DOHH2 (cell line): ENCODE data around the gene ACD.

Experiments used
- H3F3A ChIP-seq: fragments of 200-600 bp; sonication (generic), shearing (Covaris generic); 2 replicates; pipeline ENCODE4 v1.6.0; 2016; ENCODE audit warnings: antibody characterized with exemption, mild to moderate bottlenecking; ENCODE audit not compliant: control insufficient read depth, insufficient read depth
- H3K27ac ChIP-seq: fragments of 200-600 bp; sonication (generic); 2 replicates; pipeline ENCODE4 v1.5.1; 2014; ENCODE audit warnings: low read depth, mild to moderate bottlenecking, low read length, moderate library complexity
- H3K27me3 ChIP-seq: fragments of 200-600 bp; sonication (generic); 2 replicates; pipeline ENCODE4 v1.6.1; 2014; ENCODE audit warnings: mild to moderate bottlenecking, low read length, mixed read lengths; ENCODE audit not compliant: control insufficient read depth
- H3K36me3 ChIP-seq: fragments of 200-600 bp; sonication (generic); 2 replicates; pipeline ENCODE4 v1.6.1; 2014; ENCODE audit warnings: mild to moderate bottlenecking, low read length, moderate library complexity, mixed read lengths; ENCODE audit not compliant: control insufficient read depth
- H3K4me1 ChIP-seq: fragments of 200-600 bp; sonication (generic); 2 replicates; pipeline ENCODE4 v1.6.1; 2014; ENCODE audit warnings: mild to moderate bottlenecking, low read length, mixed read lengths; ENCODE audit not compliant: control insufficient read depth
- H3K4me2 ChIP-seq: fragments of 200-600 bp; sonication (generic); 2 replicates; pipeline ENCODE4 v1.6.0; 2014; ENCODE audit warnings: mild to moderate bottlenecking, low read length, moderate library complexity
- H3K4me3 ChIP-seq: fragments of 200-600 bp; sonication (generic); 2 replicates; pipeline ENCODE4 v1.5.1; 2014; ENCODE audit warnings: mild to moderate bottlenecking, low read length, mixed read lengths
- H3K79me2 ChIP-seq: fragments of 200-600 bp; sonication (generic); 2 replicates; pipeline ENCODE4 v1.6.1; 2014; ENCODE audit warnings: mild to moderate bottlenecking, low read length, mixed read lengths; ENCODE audit not compliant: control insufficient read depth
- H3K9me2 ChIP-seq: fragments of 200-600 bp; sonication (generic); replicated peaks from 2 replicates; pipeline ENCODE4 v1.6.1; 2014; ENCODE audit warnings: mild to moderate bottlenecking, low read length, mixed read lengths; ENCODE audit not compliant: control insufficient read depth
- H3K9me3 ChIP-seq: fragments of 200-600 bp; sonication (generic); 2 replicates; pipeline ENCODE4 v1.6.1; 2014; ENCODE audit warnings: antibody characterized with exemption, low read length, mixed read lengths; ENCODE audit not compliant: control insufficient read depth, insufficient read depth
- H4K20me1 ChIP-seq: fragments of 200-600 bp; sonication (generic); 2 replicates; pipeline ENCODE4 v1.6.0; 2014; ENCODE audit warnings: low read depth, mild to moderate bottlenecking, antibody characterized with exemption, low read length, moderate library complexity; ENCODE audit not compliant: control insufficient read depth, insufficient read depth
- CTCF ChIP-seq: fragments of 200-600 bp; sonication (generic); IDR thresholded peaks from one replicate; pipeline ENCODE4 v1.5.1; 2014; ENCODE audit warnings: antibody characterized with exemption, mild to moderate bottlenecking, low read depth, low read length; ENCODE audit not compliant: poor library complexity, severe bottlenecking
- EZH2phosphoT487 ChIP-seq: fragments of 200-600 bp; sonication (generic); IDR thresholded peaks from 2 replicates; pipeline ENCODE4 v1.6.1; 2017; ENCODE audit warnings: borderline replicate concordance, mild to moderate bottlenecking, antibody characterized with exemption, low read length, moderate library complexity, mixed read lengths

Gene ACD

DNA sequence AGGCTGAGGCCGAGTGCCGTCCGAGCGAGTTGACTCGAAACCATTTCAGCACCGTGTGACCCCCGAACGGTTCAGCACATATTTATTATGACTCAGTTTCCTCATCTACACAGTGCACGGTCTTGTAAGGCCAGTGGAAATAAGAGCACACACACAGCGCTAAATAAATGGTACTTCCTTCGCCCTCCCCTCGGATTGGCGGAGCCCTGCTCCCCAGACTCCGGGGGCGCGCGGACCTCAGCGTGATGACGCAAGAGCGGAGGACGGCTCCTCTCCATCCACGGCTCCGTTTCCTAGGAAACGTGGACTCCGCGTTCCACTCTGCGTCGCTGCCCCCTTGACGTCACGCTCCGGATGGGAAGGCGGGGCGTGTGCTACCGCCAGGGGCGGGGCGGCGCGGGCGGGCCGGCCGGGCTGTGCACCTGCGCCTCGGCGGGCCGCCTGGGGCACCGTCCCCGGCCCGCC lies 536 bp upstream of the ACD start, which contains the start of gene PARD6A:
TSS of gene PARD6A (plus strand) at position 397 of the 465 bp plus-strand sequence. CDS start 79 bp downstream, outside the sequence.
- H3K27me3 ChIP-seq: no peaks in the 10 kb centered on the region
- H3K4me3 ChIP-seq: peak within 1 kb of the TSS; percentile 98
- H4K20me1 ChIP-seq: peaks cover 4% of the 10 kb centered on the region; the same call in 1 of the 2 replicates
- no peaks in the 10 kb centered on the region for H3K9me3 ChIP-seq
- H3K79me2 ChIP-seq: peaks cover 29% of the 10 kb centered on the region
- H3K36me3 ChIP-seq: peaks cover 59% of the 10 kb centered on the region
- no peaks in the 10 kb centered on the region for H3K9me2 ChIP-seq
- TF ChIP-seq CTCF (no peak), EZH2phosphoT487 (no peak)
- H3K4me2 ChIP-seq: peak within 1 kb of the TSS; percentile 94
- no peaks in the 10 kb centered on the region for H3F3A ChIP-seq
- H3K27ac ChIP-seq: peak within 1 kb of the TSS; percentile 79
- peaks cover 26% of the 10 kb centered on the region for H3K4me1 ChIP-seq

GRCh38 chr16:67658849-67659674 lies 998 bp downstream of the ACD start:
- peaks cover 29% of the 10 kb centered on the region for H3K79me2 ChIP-seq
- peak overlapping the region; percentile 94 for H3K4me2 ChIP-seq
- TF ChIP-seq CTCF (no peak), EZH2phosphoT487 (no peak)
- H3K36me3 ChIP-seq: peaks cover 73% of the 10 kb centered on the region
- H3K27me3 ChIP-seq: no peaks in the 10 kb centered on the region
- peaks cover 4% of the 10 kb centered on the region; the same call in 1 of the 2 replicates for H4K20me1 ChIP-seq
- H3K9me2 ChIP-seq: no peaks in the 10 kb centered on the region
- peaks cover 24% of the 10 kb centered on the region for H3K4me1 ChIP-seq
- peak overlapping the region; percentile 79 for H3K27ac ChIP-seq
- H3K4me3 ChIP-seq: peak overlapping the region; percentile 98
- H3K9me3 ChIP-seq: no peaks in the 10 kb centered on the region
- H3F3A ChIP-seq: peaks cover 3% of the 10 kb centered on the region; the same call in 1 of the 2 replicates

DNA sequence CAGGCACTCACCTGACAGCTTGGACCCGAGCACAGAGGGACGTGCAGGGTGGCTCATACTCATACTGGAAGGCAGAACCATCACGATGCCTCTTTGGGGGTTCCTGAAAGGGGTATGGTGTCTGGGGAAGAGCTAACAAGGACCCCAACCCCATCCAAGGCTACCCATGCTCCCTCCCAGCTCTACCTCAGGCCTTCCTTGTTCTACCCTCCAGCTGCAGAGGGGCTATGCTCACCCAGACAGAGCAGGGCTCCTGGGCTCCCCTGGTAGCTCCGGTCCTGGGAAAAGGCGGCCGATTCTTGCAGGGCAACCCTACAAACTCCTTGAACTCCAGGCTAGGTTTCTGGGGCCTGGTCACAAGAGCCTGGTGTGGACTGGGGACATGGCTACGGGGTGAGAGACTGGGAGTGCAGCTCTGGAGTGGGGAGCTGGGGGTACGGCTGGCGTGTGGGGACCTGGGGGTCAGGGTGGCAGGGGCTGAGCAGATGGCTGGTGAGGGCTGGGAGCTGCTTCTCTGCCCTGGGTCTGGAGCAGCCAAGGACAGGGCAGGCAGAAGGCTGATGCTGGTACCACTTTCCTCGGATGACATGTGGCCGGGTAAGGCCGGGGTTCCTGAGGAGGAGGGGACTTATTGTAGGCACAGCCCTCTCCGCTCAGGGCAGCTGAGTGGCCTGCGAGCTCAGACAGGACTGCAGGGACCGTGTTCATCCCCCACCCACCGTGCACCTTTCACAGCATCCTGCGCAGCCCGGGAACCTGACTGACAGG lies 2.1 kb downstream of the ACD start:
- Histone ChIP-seq H3K9me2 (no peaks in the 10 kb centered on the region), H3K27me3 (no peaks in the 10 kb centered on the region), H3K36me3 (peaks cover 70% of the 10 kb centered on the region), H4K20me1 (peaks cover 4% of the 10 kb centered on the region; the same call in 1 of the 2 replicates), H3F3A (peaks cover 3% of the 10 kb centered on the region; the same call in 1 of the 2 replicates), H3K27ac (no peak overlapping the region), H3K4me2 (peak overlapping the region; percentile 94), H3K79me2 (peaks cover 29% of the 10 kb centered on the region), H3K4me1 (peaks cover 24% of the 10 kb centered on the region), H3K9me3 (no peaks in the 10 kb centered on the region), H3K4me3 (no peak overlapping the region)
- TF ChIP-seq CTCF (no peak), EZH2phosphoT487 (no peak)
